ENCODE measurements around the gene COL25A1.

COL25A1 gene

GRCh38 chr4:109162759-109163158 is 139.7 kb downstream of the COL25A1 start:
- Histone ChIP-seq H3K4me3 (ENCODE audit: low read depth, low read length) (no peak overlapping the region), H3K4me1 (no peaks in the 10 kb centered on the region), H3K27me3 (ENCODE audit: control insufficient read depth, insufficient read depth, low read length) (no peaks in the 10 kb centered on the region), H3K79me2 (no peaks in the 10 kb centered on the region), H3K27ac (no peak overlapping the region), H3K4me2 (ENCODE audit: low read length) (no peak overlapping the region), H3K9me3 (ENCODE audit: control insufficient read depth, low read length) (no peaks in the 10 kb centered on the region), H2AFZ (no peak overlapping the region), H3K36me3 (ENCODE audit: control insufficient read depth, insufficient read depth, low read length) (no peaks in the 10 kb centered on the region), H3K9ac (no peak overlapping the region)
- TF ChIP-seq CTCF (IDR thresholded peaks at IDR 0.05) = no peak

- Histone ChIP-seq H3K27me3 (ENCODE audit: control insufficient read depth, insufficient read depth, low read length) (no peaks in the 10 kb centered on the region), H3K4me2 (ENCODE audit: low read length) (no peak overlapping the region), H3K79me2 (no peaks in the 10 kb centered on the region), H3K4me3 (ENCODE audit: low read depth, low read length) (no peak overlapping the region), H2AFZ (no peak overlapping the region), H3K4me1 (no peaks in the 10 kb centered on the region), H3K27ac (no peak overlapping the region), H3K9ac (no peak overlapping the region), H3K9me3 (ENCODE audit: control insufficient read depth, low read length) (no peaks in the 10 kb centered on the region), H3K36me3 (ENCODE audit: control insufficient read depth, insufficient read depth, low read length) (no peaks in the 10 kb centered on the region)
- no peak for TF ChIP-seq CTCF (IDR thresholded peaks at IDR 0.05)
Measured at GRCh38 chr4:109160494-109160893, 142.0 kb downstream of the COL25A1 start.

GRCh38 chr4:109157696-109158095 is 144.8 kb downstream of the COL25A1 start:
- no peak overlapping the region for H3K4me2 ChIP-seq (ENCODE audit: low read length)
- H3K9ac ChIP-seq = no peak overlapping the region
- H3K4me3 ChIP-seq (ENCODE audit: low read depth, low read length) = no peak overlapping the region
- no peak overlapping the region for H2AFZ ChIP-seq
- no peaks in the 10 kb centered on the region for H3K4me1 ChIP-seq
- H3K36me3 ChIP-seq (ENCODE audit: control insufficient read depth, insufficient read depth, low read length) = no peaks in the 10 kb centered on the region
- no peaks in the 10 kb centered on the region for H3K79me2 ChIP-seq
- no peaks in the 10 kb centered on the region for H3K9me3 ChIP-seq (ENCODE audit: control insufficient read depth, low read length)
- TF ChIP-seq CTCF (IDR thresholded peaks at IDR 0.05) = no peak
- no peak overlapping the region for H3K27ac ChIP-seq
- no peaks in the 10 kb centered on the region for H3K27me3 ChIP-seq (ENCODE audit: control insufficient read depth, insufficient read depth, low read length)

GRCh38 chr4:109157205-109157604 is 145.3 kb downstream of the COL25A1 start:
- Histone ChIP-seq H3K27me3 (ENCODE audit: control insufficient read depth, insufficient read depth, low read length) (no peaks in the 10 kb centered on the region), H3K4me1 (no peaks in the 10 kb centered on the region), H3K36me3 (ENCODE audit: control insufficient read depth, insufficient read depth, low read length) (no peaks in the 10 kb centered on the region), H3K4me2 (ENCODE audit: low read length) (no peak overlapping the region), H2AFZ (no peak overlapping the region), H3K9me3 (ENCODE audit: control insufficient read depth, low read length) (no peaks in the 10 kb centered on the region), H3K79me2 (no peaks in the 10 kb centered on the region), H3K4me3 (ENCODE audit: low read depth, low read length) (no peak overlapping the region), H3K9ac (no peak overlapping the region), H3K27ac (no peak overlapping the region)
- TF ChIP-seq CTCF (IDR thresholded peaks at IDR 0.05) = no peak

GRCh38 chr4:109156356-109156755 is 146.1 kb downstream of the COL25A1 start:
- Histone ChIP-seq H3K9me3 (ENCODE audit: control insufficient read depth, low read length) (no peaks in the 10 kb centered on the region), H3K4me1 (no peaks in the 10 kb centered on the region), H3K9ac (no peak overlapping the region), H3K27ac (no peak overlapping the region), H3K4me2 (ENCODE audit: low read length) (no peak overlapping the region), H3K27me3 (ENCODE audit: control insufficient read depth, insufficient read depth, low read length) (no peaks in the 10 kb centered on the region), H3K4me3 (ENCODE audit: low read depth, low read length) (no peak overlapping the region), H3K36me3 (ENCODE audit: control insufficient read depth, insufficient read depth, low read length) (no peaks in the 10 kb centered on the region), H2AFZ (no peak overlapping the region), H3K79me2 (no peaks in the 10 kb centered on the region)
- TF ChIP-seq CTCF (IDR thresholded peaks at IDR 0.05) = no peak

Data from parathyroid adenoma (tissue), 2 donors.